ENCODE data around the gene ERMP1. TPM values are rescaled to one million over a fixed set of nuclear protein-coding genes. Genes with fewer than 3 reads are reported as not detected.

Gene ERMP1
- total and polyA plus RNA-seq, 2 of the 8 experiments (the other 6 are each of a cell fraction or from before 2014, with no cell fraction given) = 12.8 to 16.7 TPM

- TF ChIP-seq CHD7 (IDR thresholded peaks at IDR 0.05; ENCODE audit: insufficient replicate concordance, low read length) (no peak), YY1 (IDR thresholded peaks at IDR 0.05; ENCODE audit: low read depth, low read length) (no peak), CHD2 (IDR thresholded peaks at IDR 0.05; ENCODE audit: low read length) (no peak), USF2 (IDR thresholded peaks at IDR 0.05; ENCODE audit: low read length) (no peak), GABPA (IDR thresholded peaks at IDR 0.05; ENCODE audit: borderline replicate concordance, insufficient read depth, low read length) (no peak), HDAC6 (IDR thresholded peaks at IDR 0.05; ENCODE audit: low read depth, low read length) (no peak), ASH2L (IDR thresholded peaks at IDR 0.05; ENCODE audit: low read length) (no peak), ZNF274 (IDR thresholded peaks at IDR 0.05; ENCODE audit: borderline replicate concordance, extremely low read depth, low read length) (no peak), TCF12 (IDR thresholded peaks at IDR 0.05; ENCODE audit: low read depth, low read length) (no peak), KDM1A (IDR thresholded peaks at IDR 0.05; ENCODE audit: borderline replicate concordance, low read length) (no peak)
Observed at GRCh38 chr9:5852987-5853386, 20.1 kb upstream of the ERMP1 start (continued).

Measured in H1 (cell line).